GM19023 (cell line): Measurements from ENCODE around the gene MVP.

ENCODE experiments used
- ATAC-seq: cut with Tn5 transposase; IDR thresholded peaks from one replicate; pipeline ENCODE4 v1.9.1; 2021; ENCODE audit warnings: mild to moderate bottlenecking, moderate library complexity; ENCODE audit not compliant: unreplicated experiment

The MVP gene

DNA sequence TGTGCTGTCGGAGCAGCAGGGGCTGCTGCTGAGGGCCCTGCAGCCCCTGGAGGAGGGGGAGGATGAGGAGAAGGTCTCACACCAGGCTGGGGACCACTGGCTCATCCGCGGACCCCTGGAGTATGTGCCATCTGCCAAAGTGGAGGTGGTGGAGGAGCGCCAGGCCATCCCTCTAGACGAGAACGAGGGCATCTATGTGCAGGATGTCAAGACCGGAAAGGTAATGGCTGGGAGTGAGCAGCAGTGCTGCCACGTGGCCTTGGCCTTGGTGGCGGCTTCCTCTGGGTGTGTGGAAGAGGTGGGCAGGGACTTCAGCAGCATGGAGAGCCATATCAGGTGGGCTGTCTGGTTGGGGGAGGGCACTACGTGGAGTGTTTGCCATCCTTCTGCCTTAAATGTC lies 20.0 kb downstream of the MVP start:
- no peak for ATAC-seq

DNA sequence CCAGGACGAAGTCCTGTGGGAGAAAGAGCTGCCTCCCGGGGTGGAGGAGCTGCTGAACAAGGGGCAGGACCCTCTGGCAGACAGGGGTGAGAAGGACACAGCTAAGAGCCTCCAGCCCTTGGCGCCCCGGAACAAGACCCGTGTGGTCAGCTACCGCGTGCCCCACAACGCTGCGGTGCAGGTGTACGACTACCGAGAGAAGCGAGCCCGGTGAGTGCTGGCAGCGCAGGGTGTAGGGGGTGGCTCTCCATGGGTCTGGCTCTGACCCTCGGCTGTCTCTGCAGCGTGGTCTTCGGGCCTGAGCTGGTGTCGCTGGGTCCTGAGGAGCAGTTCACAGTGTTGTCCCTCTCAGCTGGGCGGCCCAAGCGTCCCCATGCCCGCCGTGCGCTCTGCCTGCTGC lies 21.4 kb downstream of the MVP start:
- ATAC-seq = no peak

DNA sequence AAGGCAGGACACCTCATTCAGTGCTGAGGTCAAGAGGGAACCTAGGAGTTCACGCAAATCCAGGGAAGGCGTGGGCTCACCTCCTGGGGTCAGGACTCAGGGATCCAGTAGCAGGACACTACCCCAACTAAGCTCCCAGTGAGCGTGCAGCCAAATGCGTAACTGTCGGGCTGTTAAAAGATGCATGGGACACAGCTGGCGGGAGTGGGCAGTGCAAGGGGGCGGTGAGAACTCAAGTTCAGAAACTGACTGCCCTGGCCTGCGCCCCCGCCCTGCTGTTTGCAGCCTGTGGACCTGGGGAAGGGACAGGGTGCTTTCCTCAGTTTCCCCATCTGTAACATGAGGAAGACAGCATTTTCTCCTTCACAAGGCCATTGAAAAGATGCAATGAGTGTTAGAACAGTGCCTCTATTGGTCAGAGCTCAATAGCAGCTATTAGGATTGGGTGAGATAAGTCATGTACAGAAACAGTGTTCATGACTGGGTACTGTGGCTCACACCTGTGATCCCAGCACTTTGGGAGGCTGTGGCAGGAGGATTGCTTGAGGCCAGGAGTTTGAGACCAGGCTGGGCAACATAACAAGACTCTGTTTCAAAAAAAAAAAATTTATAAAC lies 22.6 kb downstream of the MVP start:
- ATAC-seq = no peak

GRCh38 chr16:29843931-29844330 lies 23.7 kb downstream of the MVP start:
- no peak for ATAC-seq

- ATAC-seq = no peak
Measured at GRCh38 chr16:29844575-29845331, 24.5 kb downstream of the MVP start.

- ATAC-seq = no peak
Measured at GRCh38 chr16:29845656-29846055, 25.4 kb downstream of the MVP start.

DNA sequence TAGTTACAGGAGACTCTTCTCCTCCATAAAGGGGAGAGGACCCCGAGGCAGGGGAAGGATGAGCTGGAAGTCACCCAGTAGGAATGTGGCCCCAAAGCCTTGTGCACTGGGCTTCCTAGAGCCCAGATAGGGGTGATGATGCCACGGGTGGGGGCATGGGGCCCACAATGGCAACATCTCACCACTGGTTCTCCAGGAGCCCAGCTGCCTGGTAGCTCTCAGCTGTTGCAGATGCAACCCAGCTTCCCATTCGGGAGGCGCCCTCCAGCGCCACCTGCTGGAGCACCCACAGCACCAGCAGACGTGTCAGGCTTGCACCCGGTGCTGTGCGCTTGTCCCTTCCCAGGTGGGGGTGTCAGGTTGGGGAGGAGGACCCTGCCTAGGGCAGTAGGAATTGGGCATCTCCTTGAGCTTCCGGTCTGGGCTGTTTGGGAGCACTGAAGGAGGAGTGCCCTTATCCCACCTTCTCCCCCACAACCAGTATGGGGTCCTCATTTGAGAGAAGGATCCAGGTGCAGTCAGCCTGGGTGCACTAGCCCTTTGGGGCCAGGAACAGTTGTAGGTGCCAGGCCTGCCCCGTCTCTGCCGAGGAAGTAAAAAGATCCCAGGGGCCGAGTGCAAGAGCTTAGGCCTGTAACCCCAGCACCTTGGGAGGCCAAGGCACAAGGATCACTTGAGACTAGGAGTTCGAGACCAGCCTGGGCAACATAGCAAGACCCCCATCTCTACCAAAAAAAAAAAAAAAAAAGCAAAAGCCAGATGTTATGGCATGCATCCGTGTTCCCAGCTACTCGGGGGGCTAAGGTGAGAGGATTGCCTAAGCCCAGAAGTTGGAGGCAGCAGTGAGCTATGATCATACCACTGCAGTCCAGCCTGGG lies 28.4 kb downstream of the MVP start:
- ATAC-seq = no peak

- no peak for ATAC-seq
Measured at GRCh38 chr16:29849505-29849904, 29.2 kb downstream of the MVP start.

DNA sequence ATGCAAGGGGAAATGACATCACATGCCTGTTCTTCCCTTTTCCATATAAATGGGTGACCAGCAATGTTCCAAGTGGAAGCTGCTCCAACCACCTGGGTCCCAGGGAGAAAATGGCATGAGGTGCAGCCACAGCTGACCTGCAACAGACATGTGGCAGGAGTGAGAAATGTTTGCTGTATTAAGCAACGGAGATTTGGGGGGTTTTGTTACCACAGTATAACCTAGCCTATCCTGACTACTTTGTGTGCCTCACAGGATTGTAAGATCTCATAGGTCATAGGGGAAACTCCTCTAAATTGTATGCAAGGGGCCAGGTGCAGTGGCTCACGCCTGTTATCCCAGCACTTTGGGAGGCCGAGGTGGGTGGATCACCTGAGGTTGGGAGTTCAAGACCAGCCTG lies 30.7 kb downstream of the MVP start:
- no peak for ATAC-seq

GRCh38 chr16:29852654-29853053 lies 32.4 kb downstream of the MVP start:
- ATAC-seq = no peak

DNA sequence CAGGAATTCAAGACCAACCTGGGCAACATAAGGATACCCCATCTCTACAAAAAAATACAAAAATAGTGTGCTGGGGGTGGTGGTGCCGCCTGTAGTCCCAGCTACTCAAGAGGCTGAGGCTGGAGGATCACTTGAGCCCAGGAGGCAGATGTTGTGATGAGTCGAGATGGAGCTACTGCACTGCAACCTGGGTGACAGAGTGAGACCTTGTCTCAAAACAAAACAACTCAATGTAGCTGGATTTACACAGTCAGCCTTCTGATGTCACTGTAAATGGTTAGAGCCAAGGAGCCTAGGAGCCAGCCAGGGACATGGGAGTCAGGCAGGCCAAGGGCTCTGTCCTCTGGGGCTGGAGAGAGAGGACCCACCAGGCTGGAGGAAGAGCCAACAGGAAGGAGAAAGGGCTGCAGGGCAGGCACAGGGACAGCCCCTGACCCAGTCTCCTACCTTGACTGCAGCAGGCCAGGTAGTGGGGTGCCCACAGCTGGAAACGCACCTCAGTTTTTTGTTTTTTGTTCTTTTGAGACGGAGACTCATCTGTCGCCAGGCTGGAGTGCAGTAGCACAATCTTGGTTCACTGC lies 34.3 kb downstream of the MVP start:
- no peak for ATAC-seq

- ATAC-seq = no peak
Measured at GRCh38 chr16:29857133-29857760, 37.0 kb downstream of the MVP start.

DNA sequence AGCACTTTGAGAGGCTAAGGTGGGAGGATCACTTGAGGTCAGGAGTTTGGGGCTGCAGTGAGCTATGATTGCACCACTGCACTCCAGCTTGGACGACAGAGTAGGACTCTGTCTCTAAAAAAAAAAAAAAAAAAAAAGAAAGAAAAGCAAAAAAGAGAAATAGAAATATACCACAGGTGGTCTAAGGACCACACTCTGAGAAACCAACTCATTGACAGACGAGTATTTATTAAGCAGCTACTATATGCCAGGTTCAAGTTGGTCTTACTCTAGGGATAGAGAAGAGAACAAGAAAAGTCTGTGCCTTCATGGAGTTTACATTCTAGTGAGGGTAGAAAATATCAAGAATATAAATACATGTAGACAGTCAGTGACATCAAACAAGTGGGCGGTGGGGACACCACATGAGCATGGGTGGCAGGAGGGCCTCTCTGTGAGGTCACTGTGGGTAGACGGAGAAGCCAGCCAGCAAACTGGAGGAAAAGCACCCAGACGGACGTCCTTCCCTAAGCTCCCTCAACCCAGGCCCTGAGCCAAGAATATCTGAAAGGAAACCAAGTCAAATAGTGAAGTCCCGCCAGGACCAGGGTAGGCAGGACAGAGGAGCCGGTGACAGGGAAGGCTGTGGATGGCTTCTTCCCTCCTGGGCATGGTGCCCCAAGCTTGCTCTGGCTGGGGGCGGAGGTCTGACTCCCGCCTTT lies 38.0 kb downstream of the MVP start:
- no peak for ATAC-seq

GRCh38 chr16:29858974-29859373 lies 38.7 kb downstream of the MVP start:
- no peak for ATAC-seq

DNA sequence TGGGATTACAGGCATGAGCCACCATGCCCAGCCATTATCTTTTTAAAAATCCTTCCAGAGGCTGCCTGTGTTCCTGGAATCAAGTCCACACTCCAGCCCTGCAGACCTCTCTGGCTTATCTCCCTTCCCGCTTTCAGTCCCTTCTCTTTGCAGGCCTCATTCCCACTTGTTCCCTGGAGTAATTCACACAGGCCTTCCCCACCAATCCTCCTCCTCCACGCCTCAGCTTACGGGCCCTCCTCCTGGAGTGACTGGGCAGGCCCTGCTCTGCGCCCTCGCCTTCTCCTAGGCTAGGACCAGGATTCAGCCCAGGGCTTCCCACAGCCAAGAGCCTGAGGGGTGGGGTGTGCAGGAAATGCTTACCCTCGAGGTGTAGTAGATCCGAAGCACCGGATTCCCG lies 40.0 kb downstream of the MVP start:
- ATAC-seq = no peak

DNA sequence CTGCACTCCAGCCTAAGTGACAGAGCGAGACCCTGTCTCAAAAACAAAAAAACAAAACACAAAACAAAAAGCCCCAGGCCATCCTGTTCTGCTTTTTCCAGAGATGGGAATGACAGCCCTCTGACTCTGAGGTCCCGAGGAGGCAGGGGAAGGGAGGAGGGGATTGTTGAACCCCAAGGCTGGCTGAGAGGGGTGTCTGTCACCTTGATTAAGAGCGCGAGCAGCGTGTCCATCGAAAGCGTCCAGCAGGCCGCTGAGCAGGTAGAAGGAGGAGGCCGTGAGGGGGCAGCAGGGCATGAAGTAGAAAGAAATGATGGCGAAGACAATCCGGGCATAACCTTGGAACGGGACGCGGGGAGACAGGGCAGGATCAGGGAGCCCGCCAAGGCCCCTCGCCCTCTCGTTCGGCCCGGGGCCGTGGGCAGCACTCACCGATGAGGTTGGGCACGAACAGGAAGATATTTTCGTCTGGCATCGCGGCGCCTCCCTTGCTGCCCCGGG lies 42.2 kb downstream of the MVP start:
- ATAC-seq = no peak

GRCh38 chr16:29862884-29863668 lies 42.8 kb downstream of the MVP start, which contains the start of gene CDIPT:
CDIPT (minus strand) TSS chr16:29863226; CDS start chr16:29862857, 369 bp downstream.
- peak; percentile 95 for ATAC-seq

DNA sequence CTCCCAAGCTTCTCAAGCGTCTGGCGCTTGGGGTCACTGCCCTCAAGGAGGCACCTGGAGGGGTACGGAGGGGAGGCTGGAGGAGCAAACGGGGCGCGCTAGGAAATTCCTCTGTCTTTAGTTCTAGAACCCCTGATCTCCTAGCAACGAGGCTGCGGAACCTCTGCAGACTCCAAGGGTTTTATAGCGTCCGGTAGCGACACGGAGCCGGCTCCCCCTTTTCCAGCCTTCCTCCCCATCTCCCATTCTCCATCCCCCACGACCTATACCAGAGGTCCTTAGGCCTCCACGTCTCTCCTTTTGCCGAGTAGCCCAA lies 43.4 kb downstream of the MVP start:
- ATAC-seq = no peak

GRCh38 chr16:29864205-29864604 lies 43.9 kb downstream of the MVP start:
- ATAC-seq = no peak
